Measurements from ENCODE around the gene NUP153. TPM values are rescaled to one million over a fixed set of nuclear protein-coding genes. Genes with fewer than 3 reads are reported as not detected.

NUP153 gene
- total and polyA plus RNA-seq, 2 donors (not counting 1 experiment from before 2014, with no cell fraction given) = 22.0 to 27.7 TPM

- TF ChIP-seq EZH2 (IDR thresholded peaks at IDR 0.05; ENCODE audit: low read length, missing control alignments) = no peak
- TF ChIP-seq, protein P1, sequence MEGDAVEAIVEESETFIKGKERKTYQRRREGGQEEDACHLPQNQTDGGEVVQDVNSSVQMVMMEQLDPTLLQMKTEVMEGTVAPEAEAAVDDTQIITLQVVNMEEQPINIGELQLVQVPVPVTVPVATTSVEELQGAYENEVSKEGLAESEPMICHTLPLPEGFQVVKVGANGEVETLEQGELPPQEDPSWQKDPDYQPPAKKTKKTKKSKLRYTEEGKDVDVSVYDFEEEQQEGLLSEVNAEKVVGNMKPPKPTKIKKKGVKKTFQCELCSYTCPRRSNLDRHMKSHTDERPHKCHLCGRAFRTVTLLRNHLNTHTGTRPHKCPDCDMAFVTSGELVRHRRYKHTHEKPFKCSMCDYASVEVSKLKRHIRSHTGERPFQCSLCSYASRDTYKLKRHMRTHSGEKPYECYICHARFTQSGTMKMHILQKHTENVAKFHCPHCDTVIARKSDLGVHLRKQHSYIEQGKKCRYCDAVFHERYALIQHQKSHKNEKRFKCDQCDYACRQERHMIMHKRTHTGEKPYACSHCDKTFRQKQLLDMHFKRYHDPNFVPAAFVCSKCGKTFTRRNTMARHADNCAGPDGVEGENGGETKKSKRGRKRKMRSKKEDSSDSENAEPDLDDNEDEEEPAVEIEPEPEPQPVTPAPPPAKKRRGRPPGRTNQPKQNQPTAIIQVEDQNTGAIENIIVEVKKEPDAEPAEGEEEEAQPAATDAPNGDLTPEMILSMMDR (conservative IDR thresholded peaks at IDR 0.05 in 1 of 2, IDR thresholded peaks at IDR 0.05 in 1 of 2; ENCODE audit: low read depth in 1 of 2, low read length in 2 of 2) = no peak
- H3K9me3 ChIP-seq (ENCODE audit: control insufficient read depth, insufficient read depth, low read depth, low read length) = no peaks in the 10 kb centered on the region
- peaks cover 8% of the 10 kb centered on the region for H3K36me3 ChIP-seq (ENCODE audit: control insufficient read depth, insufficient read depth, low read length)
- no peak overlapping the region for H2AFZ ChIP-seq (ENCODE audit: low read length)
- H3K4me3 ChIP-seq (replicated peaks in 1 of 4; ENCODE audit: control extremely low read depth in 1 of 4, insufficient read depth in 1 of 4, low read depth in 3 of 4, low read length in 4 of 4) = no peak overlapping the region
- H3K9ac ChIP-seq (ENCODE audit: insufficient read depth, low read length) = no peak overlapping the region
- H3K27me3 ChIP-seq (ENCODE audit: control insufficient read depth, insufficient read depth, low read length) = no peaks in the 10 kb centered on the region
- no peaks in the 10 kb centered on the region for H4K20me1 ChIP-seq (ENCODE audit: control insufficient read depth, extremely low read depth, insufficient read depth, low read length)
- H3K79me2 ChIP-seq (ENCODE audit: control insufficient read depth, insufficient read depth, low read length) = peaks cover 4% of the 10 kb centered on the region
- no peak for DNase-seq (ENCODE audit: low read depth in 2 of 2)
- no peak overlapping the region for H3K4me2 ChIP-seq (ENCODE audit: extremely low read depth, insufficient read depth, low read length)
- H3K27ac ChIP-seq (ENCODE audit: insufficient read depth, low read length) = no peak overlapping the region
- H3K4me1 ChIP-seq (ENCODE audit: control insufficient read depth, extremely low read depth, insufficient read depth, low read length) = no peaks in the 10 kb centered on the region
Observed at GRCh38 chr6:17632934-17633333, 73.8 kb downstream of the NUP153 start.

DNA sequence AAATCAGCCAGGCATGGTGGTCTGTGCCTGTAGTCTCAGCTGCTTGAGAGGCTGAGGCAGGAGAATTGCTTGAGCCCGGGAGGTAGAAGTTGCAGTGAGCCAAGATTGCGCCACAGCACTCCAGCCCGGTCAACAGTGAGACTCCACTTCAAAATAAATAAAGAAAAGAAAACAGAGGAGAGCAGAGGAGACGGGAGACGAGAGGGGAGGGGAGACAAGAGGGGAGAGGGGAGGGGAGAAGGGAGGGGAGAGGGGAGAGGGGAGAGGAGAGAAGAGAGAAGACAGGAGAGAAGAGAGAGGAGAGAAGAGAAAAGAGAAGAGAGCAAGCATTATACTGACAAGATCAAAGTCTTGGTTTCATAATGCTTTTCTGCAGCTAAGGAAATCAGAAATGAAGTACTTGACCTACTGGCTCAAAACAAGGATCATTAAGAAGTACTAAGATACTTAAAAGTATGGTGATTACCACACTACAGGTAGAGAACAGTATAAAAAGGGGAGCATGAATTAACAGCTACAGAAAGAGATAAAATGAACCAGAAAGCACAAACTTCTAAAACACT, 76.1 kb downstream of the NUP153 start:
- TF ChIP-seq, protein P1 (conservative IDR thresholded peaks at IDR 0.05 in 1 of 2, IDR thresholded peaks at IDR 0.05 in 1 of 2; ENCODE audit: low read depth in 1 of 2, low read length in 2 of 2) = no peak
- TF ChIP-seq EZH2 (IDR thresholded peaks at IDR 0.05; ENCODE audit: low read length, missing control alignments) = no peak
- Histone ChIP-seq H3K79me2 (ENCODE audit: control insufficient read depth, insufficient read depth, low read length) (peaks cover 3% of the 10 kb centered on the region), H3K9ac (ENCODE audit: insufficient read depth, low read length) (no peak overlapping the region), H3K27ac (ENCODE audit: insufficient read depth, low read length) (no peak overlapping the region), H3K4me1 (ENCODE audit: control insufficient read depth, extremely low read depth, insufficient read depth, low read length) (no peaks in the 10 kb centered on the region), H3K27me3 (ENCODE audit: control insufficient read depth, insufficient read depth, low read length) (no peaks in the 10 kb centered on the region), H2AFZ (ENCODE audit: low read length) (no peak overlapping the region), H3K36me3 (ENCODE audit: control insufficient read depth, insufficient read depth, low read length) (peaks cover 9% of the 10 kb centered on the region), H4K20me1 (ENCODE audit: control insufficient read depth, extremely low read depth, insufficient read depth, low read length) (no peaks in the 10 kb centered on the region), H3K9me3 (ENCODE audit: control insufficient read depth, insufficient read depth, low read depth, low read length) (no peaks in the 10 kb centered on the region), H3K4me3 (replicated peaks in 1 of 4; ENCODE audit: control extremely low read depth in 1 of 4, insufficient read depth in 1 of 4, low read depth in 3 of 4, low read length in 4 of 4) (no peak overlapping the region), H3K4me2 (ENCODE audit: extremely low read depth, insufficient read depth, low read length) (no peak overlapping the region)
- DNase-seq (ENCODE audit: low read depth in 2 of 2) = peak in 1 of 2 donors; percentile 38

- H3K4me3 ChIP-seq (replicated peaks in 1 of 4; ENCODE audit: control extremely low read depth in 1 of 4, insufficient read depth in 1 of 4, low read depth in 3 of 4, low read length in 4 of 4) = no peak overlapping the region
- no peak overlapping the region for H3K9ac ChIP-seq (ENCODE audit: insufficient read depth, low read length)
- no peak overlapping the region for H3K27ac ChIP-seq (ENCODE audit: insufficient read depth, low read length)
- no peaks in the 10 kb centered on the region for H3K4me1 ChIP-seq (ENCODE audit: control insufficient read depth, extremely low read depth, insufficient read depth, low read length)
- no peak for DNase-seq (ENCODE audit: low read depth in 2 of 2)
- peaks cover 9% of the 10 kb centered on the region for H3K36me3 ChIP-seq (ENCODE audit: control insufficient read depth, insufficient read depth, low read length)
- H3K9me3 ChIP-seq (ENCODE audit: control insufficient read depth, insufficient read depth, low read depth, low read length) = no peaks in the 10 kb centered on the region
- TF ChIP-seq, protein P1 (conservative IDR thresholded peaks at IDR 0.05 in 1 of 2, IDR thresholded peaks at IDR 0.05 in 1 of 2; ENCODE audit: low read depth in 1 of 2, low read length in 2 of 2) = no peak
- TF ChIP-seq EZH2 (IDR thresholded peaks at IDR 0.05; ENCODE audit: low read length, missing control alignments) = no peak
- no peak overlapping the region for H3K4me2 ChIP-seq (ENCODE audit: extremely low read depth, insufficient read depth, low read length)
- H4K20me1 ChIP-seq (ENCODE audit: control insufficient read depth, extremely low read depth, insufficient read depth, low read length) = no peaks in the 10 kb centered on the region
- H2AFZ ChIP-seq (ENCODE audit: low read length) = no peak overlapping the region
- no peaks in the 10 kb centered on the region for H3K27me3 ChIP-seq (ENCODE audit: control insufficient read depth, insufficient read depth, low read length)
- no peaks in the 10 kb centered on the region for H3K79me2 ChIP-seq (ENCODE audit: control insufficient read depth, insufficient read depth, low read length)
Observed at GRCh38 chr6:17629824-17630510, 76.8 kb downstream of the NUP153 start.
